Measurements from ENCODE around the gene DDX31.
"Not testable (repeated sequence)": the region's sequence is repeated elsewhere in the genome, so short reads cannot be mapped to it uniquely, and the experiment has no call there.

The DDX31 gene

DNA sequence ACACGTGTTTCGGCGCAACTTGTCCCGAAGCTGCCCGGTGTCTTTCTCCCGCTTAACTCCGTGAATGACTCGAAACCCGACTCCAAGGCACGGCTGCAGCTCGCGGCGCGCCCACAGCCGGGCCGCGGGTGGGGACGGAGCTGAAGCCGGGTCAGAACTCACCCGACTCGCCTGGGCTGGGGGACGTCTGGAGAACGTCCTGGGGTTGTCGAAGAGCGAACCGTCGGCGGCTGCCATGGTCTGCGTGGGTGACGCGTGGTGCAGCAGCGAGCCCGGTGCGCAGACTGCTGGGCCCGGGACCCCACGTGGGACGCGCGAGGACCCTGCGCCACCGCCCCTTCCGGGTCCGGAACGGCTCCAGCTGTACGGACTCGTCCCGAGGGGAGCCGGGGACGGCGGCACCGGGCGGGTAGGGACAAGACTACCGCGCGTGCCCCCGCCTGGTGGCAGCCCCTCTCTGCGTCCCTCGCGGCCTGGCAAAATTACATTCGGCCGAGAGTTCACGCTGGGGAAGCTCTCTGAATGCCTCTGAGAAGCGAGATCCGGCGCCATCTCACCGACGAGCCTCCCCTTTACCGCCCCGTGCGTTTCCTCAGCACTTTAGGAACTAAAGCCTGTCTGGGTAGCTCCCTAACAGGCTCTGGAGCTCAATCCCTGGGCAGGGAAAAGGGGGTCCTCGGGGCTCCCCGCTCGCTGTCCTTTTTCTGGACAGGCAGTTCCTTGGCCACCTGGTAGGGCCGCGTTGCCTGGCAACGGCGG lies at the start of gene DDX31:
Gene DDX31 (minus strand): TSS at position 286 of the 759 bp plus-strand sequence. CDS start 49 bp downstream, at position 237.
- TF ChIP-seq, protein P1, sequence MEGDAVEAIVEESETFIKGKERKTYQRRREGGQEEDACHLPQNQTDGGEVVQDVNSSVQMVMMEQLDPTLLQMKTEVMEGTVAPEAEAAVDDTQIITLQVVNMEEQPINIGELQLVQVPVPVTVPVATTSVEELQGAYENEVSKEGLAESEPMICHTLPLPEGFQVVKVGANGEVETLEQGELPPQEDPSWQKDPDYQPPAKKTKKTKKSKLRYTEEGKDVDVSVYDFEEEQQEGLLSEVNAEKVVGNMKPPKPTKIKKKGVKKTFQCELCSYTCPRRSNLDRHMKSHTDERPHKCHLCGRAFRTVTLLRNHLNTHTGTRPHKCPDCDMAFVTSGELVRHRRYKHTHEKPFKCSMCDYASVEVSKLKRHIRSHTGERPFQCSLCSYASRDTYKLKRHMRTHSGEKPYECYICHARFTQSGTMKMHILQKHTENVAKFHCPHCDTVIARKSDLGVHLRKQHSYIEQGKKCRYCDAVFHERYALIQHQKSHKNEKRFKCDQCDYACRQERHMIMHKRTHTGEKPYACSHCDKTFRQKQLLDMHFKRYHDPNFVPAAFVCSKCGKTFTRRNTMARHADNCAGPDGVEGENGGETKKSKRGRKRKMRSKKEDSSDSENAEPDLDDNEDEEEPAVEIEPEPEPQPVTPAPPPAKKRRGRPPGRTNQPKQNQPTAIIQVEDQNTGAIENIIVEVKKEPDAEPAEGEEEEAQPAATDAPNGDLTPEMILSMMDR (IDR thresholded peaks at IDR 0.05; ENCODE audit: low read length, missing control alignments): no peak

DNA sequence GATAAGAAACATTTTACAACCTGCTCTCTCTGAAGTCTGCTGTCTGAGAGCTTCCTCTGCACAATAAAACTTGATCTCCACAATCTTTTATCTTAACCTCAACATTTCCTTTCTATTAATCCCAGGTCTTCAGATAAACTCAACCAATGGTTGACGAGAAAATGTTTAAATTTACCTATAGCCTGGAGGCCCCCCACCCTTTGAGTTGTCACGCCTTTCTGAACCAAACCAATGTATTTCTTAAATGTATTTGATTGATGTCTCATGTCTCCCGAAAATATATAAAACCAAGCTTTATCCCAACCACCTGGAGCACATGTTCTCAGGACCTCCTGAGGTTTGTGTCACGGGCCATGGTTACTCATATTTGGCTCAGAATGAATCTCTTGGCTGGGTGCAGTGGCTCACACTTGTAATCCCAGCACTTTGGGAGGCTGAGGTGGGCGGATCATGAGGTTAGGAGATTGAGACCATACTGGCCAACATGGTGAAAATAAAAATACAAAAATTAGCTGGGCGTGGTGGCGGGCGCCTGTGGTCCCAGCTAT lies 48.7 kb upstream of the DDX31 start:
- DNase-seq (ENCODE audit: low read depth); H3K4me3 ChIP-seq (replicated peaks; ENCODE audit: low read depth, low read length): not testable (repeated sequence)

More for the DNA sequence above, at the start of gene DDX31:
- DNase-seq (ENCODE audit: low read depth): peak; percentile 80
- peak within 1 kb of the TSS; percentile 98 for H3K4me3 ChIP-seq (replicated peaks; ENCODE audit: low read depth, low read length)

- no peak overlapping the region for H3K4me3 ChIP-seq (replicated peaks; ENCODE audit: low read depth, low read length)
- no peak for DNase-seq (ENCODE audit: low read depth)
- TF ChIP-seq, protein P1 (IDR thresholded peaks at IDR 0.05; ENCODE audit: low read length, missing control alignments): no peak
Measured at GRCh38 chr9:132717326-132717945, 47.7 kb upstream of the DDX31 start.

- TF ChIP-seq, protein P1 (IDR thresholded peaks at IDR 0.05; ENCODE audit: low read length, missing control alignments): no peak
- H3K4me3 ChIP-seq (replicated peaks; ENCODE audit: low read depth, low read length): no peak overlapping the region
- DNase-seq (ENCODE audit: low read depth): no peak
Measured at GRCh38 chr9:132716007-132716406, 46.2 kb upstream of the DDX31 start.

GRCh38 chr9:132712753-132713152 lies 43.0 kb upstream of the DDX31 start:
- TF ChIP-seq, protein P1 (IDR thresholded peaks at IDR 0.05; ENCODE audit: low read length, missing control alignments): no peak

GRCh38 chr9:132711846-132712245 lies 42.1 kb upstream of the DDX31 start:
- TF ChIP-seq, protein P1 (IDR thresholded peaks at IDR 0.05; ENCODE audit: low read length, missing control alignments): no peak
- no peak overlapping the region for H3K4me3 ChIP-seq (replicated peaks; ENCODE audit: low read depth, low read length)
- no peak for DNase-seq (ENCODE audit: low read depth)

More at GRCh38 chr9:132712753-132713152, 43.0 kb upstream of the DDX31 start:
- DNase-seq (ENCODE audit: low read depth): no peak
- no peak overlapping the region for H3K4me3 ChIP-seq (replicated peaks; ENCODE audit: low read depth, low read length)

DNA sequence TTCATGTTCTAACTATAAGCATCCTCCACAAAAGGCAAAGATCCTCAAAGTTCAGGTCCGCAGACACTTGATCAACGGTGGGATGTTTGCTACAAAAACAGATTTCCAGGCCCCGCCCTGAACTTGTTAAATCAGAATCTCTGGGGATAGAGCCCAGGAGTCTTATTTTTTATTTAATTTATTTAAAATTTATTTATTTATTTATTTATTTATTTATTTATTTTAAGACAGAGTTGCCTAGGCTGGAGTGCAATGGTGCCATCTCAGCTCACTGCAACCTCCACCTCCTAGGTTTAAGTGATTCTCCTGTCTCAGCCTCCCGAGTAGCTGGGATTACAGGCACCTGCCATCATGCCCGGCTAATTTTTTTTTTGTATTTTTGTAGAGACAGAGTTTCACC lies 41.4 kb upstream of the DDX31 start:
- DNase-seq (ENCODE audit: low read depth); H3K4me3 ChIP-seq (replicated peaks; ENCODE audit: low read depth, low read length): not testable (repeated sequence)
